CD8-positive, alpha-beta memory T cell (primary cell): ENCODE results near the gene BEX4. TPM values are rescaled to one million over a fixed set of nuclear protein-coding genes. Genes with fewer than 3 reads are reported as not detected.
"Not testable (repeated sequence)": the region's sequence is repeated elsewhere in the genome, so short reads cannot be mapped to it uniquely, and the experiment has no call there.

Experiments
- CTCF ChIA-PET: fragments of 350-600 bp; sonication (Branson Sonifier 250); formaldehyde crosslinking; loops from one replicate; lab custom pipeline; 2021; ENCODE audit warnings: antibody characterized with exemption; lab: Charles Lee
- POLR2A ChIA-PET: fragments of 350-600 bp; sonication (Branson Sonifier 250); formaldehyde crosslinking; loops from one replicate; lab custom pipeline; 2021; ENCODE audit warnings: antibody characterized with exemption; lab: Charles Lee
- DNase-seq, 5 donors: peaks; one replicate each; pipeline versions ENCODE4 v3.0.0 to v3.0.0-alpha.2; 2020 to 2022; ENCODE audit warnings: mixed read lengths in 1 of 5
- H3K27ac ChIP-seq: one replicate; pipeline ENCODE4 v1.7.0; 2013; ENCODE audit warnings: low read depth, mild to moderate bottlenecking, low read length, moderate library complexity
- H3K27me3 ChIP-seq: 2 replicates; pipeline ENCODE4 v1.7.0; 2013; ENCODE audit warnings: low read length, mild to moderate bottlenecking; ENCODE audit not compliant: insufficient read depth, poor library complexity, severe bottlenecking
- H3K36me3 ChIP-seq: 2 replicates; pipeline ENCODE4 v1.7.0; 2013; ENCODE audit warnings: mild to moderate bottlenecking, low read length, moderate library complexity; ENCODE audit not compliant: insufficient read depth
- H3K4me1 ChIP-seq: 2 replicates; pipeline ENCODE4 v1.7.0; 2013; ENCODE audit warnings: mild to moderate bottlenecking, low read length, moderate library complexity; ENCODE audit not compliant: insufficient read depth
- H3K4me3 ChIP-seq: 2 replicates; pipeline ENCODE4 v1.7.0; 2013; ENCODE audit warnings: mild to moderate bottlenecking, low read length
- H3K9me3 ChIP-seq: 2 replicates; pipeline ENCODE4 v1.7.0; 2013; ENCODE audit warnings: mild to moderate bottlenecking, low read length
- H3K27ac Mint-ChIP-seq, 8 donors: one replicate each; pipeline ENCODE4 v1.8.0; 2020 to 2021; ENCODE audit warnings: mixed read lengths in 8 of 8, mild to moderate bottlenecking in 6 of 8, inconsistent platforms in 3 of 8, moderate library complexity in 3 of 8
- H3K27me3 Mint-ChIP-seq, 2 donors: one replicate each; pipeline ENCODE4 v1.8.0; 2020 to 2021; ENCODE audit warnings: mixed read lengths in 2 of 2, mild to moderate bottlenecking in 1 of 2, moderate library complexity in 1 of 2
- H3K36me3 Mint-ChIP-seq, 3 donors: one replicate each; pipeline ENCODE4 v1.8.0; 2020 to 2021; ENCODE audit warnings: mixed read lengths in 3 of 3, inconsistent platforms in 1 of 3, mild to moderate bottlenecking in 1 of 3
- H3K4me1 Mint-ChIP-seq, 3 donors: one replicate each; pipeline ENCODE4 v1.8.0; 2020 to 2021; ENCODE audit warnings: mixed read lengths in 3 of 3, inconsistent platforms in 1 of 3, mild to moderate bottlenecking in 1 of 3
- H3K4me3 Mint-ChIP-seq, 7 donors: one replicate each; pipeline ENCODE4 v1.8.0; 2020 to 2021; ENCODE audit warnings: mixed read lengths in 7 of 7, mild to moderate bottlenecking in 6 of 7, moderate library complexity in 4 of 7, inconsistent platforms in 2 of 7
- H3K9me3 Mint-ChIP-seq, 5 donors: one replicate each; pipeline ENCODE4 v1.8.0; 2020 to 2022; ENCODE audit warnings: mixed read lengths in 5 of 5, mild to moderate bottlenecking in 3 of 5, moderate library complexity in 2 of 5, inconsistent platforms in 1 of 5
- polyA plus RNA-seq: library from polyadenylated mRNA; unstranded; fragments of 300-500 nt; fragmentation: Illumina TruSeq; gene quantifications from one replicate; pipeline ENCODE4 v1.2.3, GENCODE V29; 2021
- total RNA-seq, 2 experiments: library from RNA; stranded (reverse); gene quantifications; one replicate each; pipeline ENCODE4 v1.2.3, GENCODE V29; 2021

BEX4 gene
- total and polyA plus RNA-seq, 3 experiments from 2014 or later, result 11.5 to 60.6 (median 12.6) TPM

GRCh38 chrX:103187953-103188475 lies 26.9 kb upstream of the BEX4 start:
- Mint-ChIP-seq H3K4me1 (peaks cover 0 to 8% (median 0%) of the 10 kb centered on the region in 3 donors), H3K27me3 (peaks cover 3 to 4% of the 10 kb centered on the region in 2 donors), H3K9me3 (no peaks in the 10 kb centered on the region), H3K4me3 (no peak overlapping the region), H3K27ac (no peak overlapping the region), H3K36me3 (no peaks in the 10 kb centered on the region)
- H3K9me3 ChIP-seq, result no peaks in the 10 kb centered on the region
- no peak overlapping the region for H3K27ac ChIP-seq
- CTCF ChIA-PET, result no interaction called here
- DNase-seq, result no peak
- no peaks in the 10 kb centered on the region for H3K27me3 ChIP-seq
- no peaks in the 10 kb centered on the region for H3K36me3 ChIP-seq
- POLR2A ChIA-PET, result no interaction called here
- H3K4me1 ChIP-seq, result no peaks in the 10 kb centered on the region
- H3K4me3 ChIP-seq, result no peak overlapping the region

GRCh38 chrX:103197721-103198306 lies 17.1 kb upstream of the BEX4 start:
- POLR2A ChIA-PET, result no interaction called here

GRCh38 chrX:103198668-103199067 lies 16.2 kb upstream of the BEX4 start:
- H3K27ac ChIP-seq, H3K9me3 ChIP-seq, H3K9me3 Mint-ChIP-seq, H3K4me1 Mint-ChIP-seq, CTCF ChIA-PET, H3K4me3 ChIP-seq, H3K36me3 ChIP-seq, H3K36me3 Mint-ChIP-seq, DNase-seq, H3K4me1 ChIP-seq, H3K27ac Mint-ChIP-seq, H3K27me3 ChIP-seq, POLR2A ChIA-PET, H3K4me3 Mint-ChIP-seq: not testable (repeated sequence)
- H3K27me3 Mint-ChIP-seq, result peaks cover 11 to 17% of the 10 kb centered on the region in 2 donors

More at GRCh38 chrX:103197721-103198306, 17.1 kb upstream of the BEX4 start:
- CTCF ChIA-PET, result no interaction called here
- H3K27me3 Mint-ChIP-seq, result peaks cover 11 to 18% of the 10 kb centered on the region in 2 donors
- no peak overlapping the region for H3K27ac ChIP-seq
- no peak overlapping the region for H3K4me3 ChIP-seq
- no peaks in the 10 kb centered on the region for H3K27me3 ChIP-seq
- no peaks in the 10 kb centered on the region for H3K36me3 Mint-ChIP-seq
- peaks cover 0 to 6% (median 0%) of the 10 kb centered on the region in 3 donors for H3K4me1 Mint-ChIP-seq
- H3K9me3 ChIP-seq, result no peaks in the 10 kb centered on the region
- H3K36me3 ChIP-seq, result no peaks in the 10 kb centered on the region
- H3K27ac Mint-ChIP-seq, result no peak overlapping the region
- DNase-seq, result no peak
- H3K4me1 ChIP-seq, result no peaks in the 10 kb centered on the region
- no peaks in the 10 kb centered on the region for H3K9me3 Mint-ChIP-seq
- no peak overlapping the region for H3K4me3 Mint-ChIP-seq

GRCh38 chrX:103201041-103201440 lies 13.9 kb upstream of the BEX4 start:
- H3K4me1 Mint-ChIP-seq, result peaks cover 0 to 6% (median 0%) of the 10 kb centered on the region in 3 donors
- H3K9me3 ChIP-seq, result no peaks in the 10 kb centered on the region
- no peaks in the 10 kb centered on the region for H3K36me3 Mint-ChIP-seq
- POLR2A ChIA-PET, result no interaction called here
- H3K4me3 ChIP-seq, result no peak overlapping the region
- peaks cover 0 to 8% of the 10 kb centered on the region in 2 donors for H3K27me3 Mint-ChIP-seq
- H3K27me3 ChIP-seq, result no peaks in the 10 kb centered on the region
- no peak overlapping the region for H3K4me3 Mint-ChIP-seq
- no peaks in the 10 kb centered on the region for H3K4me1 ChIP-seq
- H3K36me3 ChIP-seq, result no peaks in the 10 kb centered on the region
- CTCF ChIA-PET, result interaction anchor here (1.3 kb wide), 1 partner anchor 11 kb away, joined by 3 read pairs; no protein-coding TSS in a partner anchor
- peaks cover 0 to 2% (median 0%) of the 10 kb centered on the region in 5 donors for H3K9me3 Mint-ChIP-seq
- no peak overlapping the region for H3K27ac ChIP-seq
- DNase-seq, result no peak
- peak overlapping the region in 1 of 8 donors; percentile 1 for H3K27ac Mint-ChIP-seq

- H3K36me3 ChIP-seq, result no peaks in the 10 kb centered on the region
- no peak overlapping the region for H3K27ac ChIP-seq
- no peaks in the 10 kb centered on the region for H3K9me3 ChIP-seq
- H3K4me3 Mint-ChIP-seq, result no peak overlapping the region
- POLR2A ChIA-PET, result no interaction called here
- H3K4me1 ChIP-seq, result peaks cover 4% of the 10 kb centered on the region
- H3K36me3 Mint-ChIP-seq, result no peaks in the 10 kb centered on the region
- no peaks in the 10 kb centered on the region for H3K9me3 Mint-ChIP-seq
- CTCF ChIA-PET, result interaction anchor here (0.5 to 2.3 kb wide), 3 partner anchors 39 to 280 kb away, joined by 3 to 12 read pairs (median 6); no protein-coding TSS in a partner anchor
- H3K27me3 Mint-ChIP-seq, result peaks cover 0 to 9% of the 10 kb centered on the region in 2 donors
- H3K27ac Mint-ChIP-seq, result no peak overlapping the region
- no peak overlapping the region for H3K4me3 ChIP-seq
- H3K4me1 Mint-ChIP-seq, result peaks cover 2 to 8% (median 5%) of the 10 kb centered on the region in 3 donors
- H3K27me3 ChIP-seq, result no peaks in the 10 kb centered on the region
- no peak for DNase-seq
Observed at GRCh38 chrX:103210056-103210455, 4.9 kb upstream of the BEX4 start.

GRCh38 chrX:103211012-103211715 lies 3.7 kb upstream of the BEX4 start:
- DNase-seq, result peak; percentile 3 to 60 (median 33)
- no peaks in the 10 kb centered on the region for H3K9me3 Mint-ChIP-seq
- H3K27me3 Mint-ChIP-seq, result peaks cover 0 to 9% of the 10 kb centered on the region in 2 donors
- Histone ChIP-seq H3K27ac (no peak overlapping the region), H3K9me3 (no peaks in the 10 kb centered on the region), H3K27me3 (no peaks in the 10 kb centered on the region), H3K4me1 (peaks cover 4% of the 10 kb centered on the region), H3K4me3 (no peak overlapping the region), H3K36me3 (no peaks in the 10 kb centered on the region)
- ChIA-PET CTCF (interaction anchor here (0.8 to 2.3 kb wide), 13 partner anchors 10 to 279 kb away, joined by 3 to 12 read pairs (median 4); no protein-coding TSS in a partner anchor), POLR2A (no interaction called here)
- H3K27ac Mint-ChIP-seq, result peak overlapping the region in 1 of 8 donors; percentile 37
- peaks cover 5 to 12% (median 10%) of the 10 kb centered on the region in 3 donors for H3K4me1 Mint-ChIP-seq
- peaks cover 0 to 3% (median 3%) of the 10 kb centered on the region in 3 donors for H3K36me3 Mint-ChIP-seq
- H3K4me3 Mint-ChIP-seq, result peak overlapping the region in 1 of 7 donors; percentile 40

GRCh38 chrX:103212749-103213457 lies 2.0 kb upstream of the BEX4 start:
- peaks cover 4% of the 10 kb centered on the region for H3K4me1 ChIP-seq
- CTCF ChIA-PET, result no interaction called here
- H3K4me3 Mint-ChIP-seq, result peak overlapping the region in 1 of 7 donors; percentile 40
- peaks cover 0 to 10% (median 3%) of the 10 kb centered on the region in 3 donors for H3K36me3 Mint-ChIP-seq
- H3K9me3 ChIP-seq, result no peaks in the 10 kb centered on the region
- H3K9me3 Mint-ChIP-seq, result no peaks in the 10 kb centered on the region
- no peak for DNase-seq
- H3K27me3 ChIP-seq, result no peaks in the 10 kb centered on the region
- H3K27ac ChIP-seq, result no peak overlapping the region
- peaks cover 5 to 19% (median 11%) of the 10 kb centered on the region in 3 donors for H3K4me1 Mint-ChIP-seq
- peak overlapping the region in 1 of 8 donors; percentile 20 for H3K27ac Mint-ChIP-seq
- POLR2A ChIA-PET, result no interaction called here
- H3K4me3 ChIP-seq, result no peak overlapping the region
- H3K27me3 Mint-ChIP-seq, result peaks cover 0 to 9% of the 10 kb centered on the region in 2 donors
- no peaks in the 10 kb centered on the region for H3K36me3 ChIP-seq
